Measurements from ENCODE around the gene SNIP1. TPM values are rescaled to one million over a fixed set of nuclear protein-coding genes. Genes with fewer than 3 reads are reported as not detected.

SNIP1 gene
- total RNA-seq, 2 donors from 2014 or later, result 13.0 to 17.0 TPM

DNA sequence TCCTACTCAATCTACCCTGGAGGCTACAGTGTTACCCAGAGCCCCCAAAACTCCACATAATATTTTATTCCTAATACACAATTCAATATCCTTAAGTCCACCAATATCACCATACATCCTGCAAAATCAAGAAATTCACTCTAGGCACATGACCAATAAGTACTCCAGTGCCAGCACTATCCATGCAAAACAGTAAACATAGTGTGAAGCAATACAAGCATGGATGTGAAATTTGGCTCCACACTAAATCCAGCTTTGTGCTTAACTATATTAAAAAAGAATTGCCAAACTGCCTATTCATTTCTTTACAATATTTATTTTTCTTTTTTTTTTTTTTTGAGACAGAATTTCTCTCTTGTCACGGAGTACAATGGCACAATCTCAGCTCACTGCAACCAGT, 36.5 kb downstream of the SNIP1 start:
- no peak for DNase-seq
- Histone ChIP-seq H3K9ac (ENCODE audit: low read depth in 2 of 2, low read length in 2 of 2) (no peak overlapping the region), H3K27me3 (no peaks in the 10 kb centered on the region), H3K4me3 (no peak overlapping the region), H3K36me3 (no peaks in the 10 kb centered on the region), H3K4me1 (peaks cover 6% of the 10 kb centered on the region), H3K27ac (no peak overlapping the region), H3K9me3 (no peaks in the 10 kb centered on the region)
- intact Hi-C loops (cut with DNase I), result no loop called here
- TF ChIP-seq, protein P1, sequence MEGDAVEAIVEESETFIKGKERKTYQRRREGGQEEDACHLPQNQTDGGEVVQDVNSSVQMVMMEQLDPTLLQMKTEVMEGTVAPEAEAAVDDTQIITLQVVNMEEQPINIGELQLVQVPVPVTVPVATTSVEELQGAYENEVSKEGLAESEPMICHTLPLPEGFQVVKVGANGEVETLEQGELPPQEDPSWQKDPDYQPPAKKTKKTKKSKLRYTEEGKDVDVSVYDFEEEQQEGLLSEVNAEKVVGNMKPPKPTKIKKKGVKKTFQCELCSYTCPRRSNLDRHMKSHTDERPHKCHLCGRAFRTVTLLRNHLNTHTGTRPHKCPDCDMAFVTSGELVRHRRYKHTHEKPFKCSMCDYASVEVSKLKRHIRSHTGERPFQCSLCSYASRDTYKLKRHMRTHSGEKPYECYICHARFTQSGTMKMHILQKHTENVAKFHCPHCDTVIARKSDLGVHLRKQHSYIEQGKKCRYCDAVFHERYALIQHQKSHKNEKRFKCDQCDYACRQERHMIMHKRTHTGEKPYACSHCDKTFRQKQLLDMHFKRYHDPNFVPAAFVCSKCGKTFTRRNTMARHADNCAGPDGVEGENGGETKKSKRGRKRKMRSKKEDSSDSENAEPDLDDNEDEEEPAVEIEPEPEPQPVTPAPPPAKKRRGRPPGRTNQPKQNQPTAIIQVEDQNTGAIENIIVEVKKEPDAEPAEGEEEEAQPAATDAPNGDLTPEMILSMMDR (IDR thresholded peaks at IDR 0.05), result no peak

DNA sequence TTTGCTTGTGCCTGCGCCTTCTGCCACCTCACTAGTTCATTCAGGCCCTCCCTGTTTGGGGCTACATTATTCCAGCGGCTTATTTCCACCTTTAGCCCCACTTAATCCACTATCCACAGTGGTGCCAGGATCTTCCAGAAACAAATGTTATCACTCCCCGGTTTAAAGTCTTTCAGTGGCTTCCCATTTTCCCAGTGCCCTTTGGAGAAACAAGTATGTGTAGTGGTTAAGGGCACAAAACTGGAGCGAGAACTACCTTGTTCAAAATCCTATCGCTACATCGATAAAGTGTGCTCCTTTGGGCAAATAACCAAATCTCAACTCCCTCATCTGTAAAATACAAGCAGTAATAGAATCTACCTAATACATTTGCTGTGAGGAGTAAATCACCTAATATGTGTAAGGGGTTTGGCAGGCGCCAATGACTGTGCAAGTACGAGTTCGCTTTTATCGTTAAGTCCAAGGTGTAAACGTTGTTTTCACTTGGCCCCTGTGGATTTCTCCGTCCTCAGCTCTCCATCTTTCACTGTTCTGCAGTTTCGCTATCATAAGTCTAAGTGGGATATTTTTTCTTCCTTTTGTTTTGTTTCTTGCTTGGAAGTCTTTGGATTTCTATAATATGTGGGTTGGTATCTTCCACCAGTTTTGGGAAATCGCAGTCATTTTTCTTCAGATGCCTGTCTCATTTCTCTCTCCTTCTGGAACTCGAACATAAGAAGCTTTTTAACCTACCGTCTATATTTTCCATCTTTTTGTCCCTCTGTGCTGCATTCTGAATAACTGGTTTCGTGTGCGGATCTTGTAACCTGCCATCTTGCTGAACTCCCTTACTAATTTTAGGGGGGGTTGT, 38.7 kb downstream of the SNIP1 start:
- Histone ChIP-seq H3K9ac (ENCODE audit: low read depth in 2 of 2, low read length in 2 of 2) (peak overlapping the region; percentile 77 to 96), H3K4me3 (peak overlapping the region; percentile 75), H3K36me3 (no peaks in the 10 kb centered on the region), H3K27me3 (no peaks in the 10 kb centered on the region), H3K9me3 (no peaks in the 10 kb centered on the region), H3K27ac (peak overlapping the region; percentile 98), H3K4me1 (peaks cover 6% of the 10 kb centered on the region)
- no peak for DNase-seq
- intact Hi-C loops (cut with DNase I), result no loop called here
- TF ChIP-seq, protein P1 (IDR thresholded peaks at IDR 0.05), result no peak

DNA sequence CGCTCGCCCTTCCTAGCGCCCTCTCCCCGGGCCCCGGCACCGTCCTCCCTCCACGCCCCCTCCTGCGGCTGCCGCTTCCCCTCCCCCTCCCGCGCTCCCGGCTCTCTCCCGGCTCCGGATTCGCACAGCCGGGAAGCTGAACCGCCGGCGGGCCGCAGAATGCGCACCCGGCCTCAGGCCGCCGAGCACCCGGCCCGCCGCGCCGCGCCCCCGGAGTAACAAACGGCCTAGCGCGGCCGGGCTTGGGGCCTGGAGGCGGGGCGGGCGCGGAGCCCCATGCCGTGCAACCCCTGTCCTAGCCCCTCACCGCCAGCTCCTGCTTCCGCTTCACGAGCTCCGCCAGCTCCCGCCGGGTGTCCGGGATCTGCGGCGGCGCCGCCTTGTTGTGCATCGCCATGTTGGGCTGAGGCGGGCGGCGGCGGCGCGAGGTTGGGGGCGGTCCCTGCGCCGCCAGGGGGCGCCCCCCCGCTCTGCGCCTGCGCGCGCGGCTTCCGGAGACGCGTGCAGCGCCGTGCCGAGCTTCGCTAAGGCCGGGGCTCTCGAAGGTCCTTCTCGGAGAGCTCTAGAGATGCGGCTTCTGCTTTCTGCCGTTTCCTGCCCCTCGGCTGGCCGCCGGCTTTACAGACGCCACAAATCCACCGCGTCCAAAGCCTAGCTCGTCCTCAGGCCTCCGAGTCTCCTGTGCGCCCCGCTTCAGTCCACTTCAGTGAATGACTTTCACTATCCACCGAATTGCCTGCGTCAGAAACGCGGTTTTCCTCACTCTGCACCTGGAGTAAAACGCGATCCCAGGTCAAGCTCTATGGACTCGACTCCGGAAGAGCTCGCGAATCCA, 39.5 kb downstream of the SNIP1 start, which contains the start of gene MEAF6:
Gene MEAF6 (minus strand): TSS at position 417 of the 835 bp plus-strand sequence. CDS start 20 bp downstream, at position 397.
- Histone ChIP-seq H3K9me3 (no peaks in the 10 kb centered on the region), H3K27ac (peak within 1 kb of the TSS; percentile 98), H3K36me3 (no peaks in the 10 kb centered on the region), H3K27me3 (no peaks in the 10 kb centered on the region), H3K9ac (ENCODE audit: low read depth in 2 of 2, low read length in 2 of 2) (peak within 1 kb of the TSS; percentile 77 to 96), H3K4me1 (peaks cover 6% of the 10 kb centered on the region), H3K4me3 (peak within 1 kb of the TSS; percentile 75)
- intact Hi-C loops (cut with DNase I), result no loop called here
- TF ChIP-seq, protein P1 (IDR thresholded peaks at IDR 0.05), result peak; percentile 44
- DNase-seq, result peak; percentile 83

DNA sequence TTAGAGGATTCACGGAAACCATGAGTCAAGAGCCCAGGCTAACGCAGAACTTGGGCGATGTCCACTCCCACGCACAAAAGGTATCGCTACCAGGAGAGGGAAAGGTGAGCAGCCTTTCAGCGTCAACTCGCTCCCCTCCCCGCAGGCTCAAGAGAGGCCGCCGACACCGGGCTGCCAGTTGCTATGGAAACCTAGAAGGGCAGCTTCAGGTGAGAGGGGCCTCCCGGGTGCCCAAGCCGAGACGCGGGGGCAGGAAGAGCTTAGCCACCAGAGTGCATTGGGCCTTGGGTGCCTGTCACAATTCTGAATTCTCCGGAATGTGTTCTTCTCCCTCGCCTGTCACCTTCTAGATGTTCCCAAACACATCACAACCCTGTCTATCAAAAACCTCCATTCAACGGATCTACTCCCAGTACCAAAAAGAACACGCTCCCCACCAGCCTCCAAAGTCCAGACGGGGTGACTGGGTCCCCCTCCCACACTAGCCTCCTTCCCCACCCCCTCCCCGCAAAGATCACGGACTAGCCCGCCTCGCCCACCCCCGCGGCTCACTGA, 40.2 kb downstream of the SNIP1 start:
- peak overlapping the region; percentile 75 for H3K4me3 ChIP-seq
- peak; percentile 34 for DNase-seq
- intact Hi-C loops (cut with DNase I), result no loop called here
- H3K4me1 ChIP-seq, result peaks cover 6% of the 10 kb centered on the region
- no peaks in the 10 kb centered on the region for H3K27me3 ChIP-seq
- no peaks in the 10 kb centered on the region for H3K36me3 ChIP-seq
- TF ChIP-seq, protein P1 (IDR thresholded peaks at IDR 0.05), result no peak
- H3K27ac ChIP-seq, result peak overlapping the region; percentile 98
- peak overlapping the region; percentile 77 to 96 for H3K9ac ChIP-seq (ENCODE audit: low read depth in 2 of 2, low read length in 2 of 2)
- no peaks in the 10 kb centered on the region for H3K9me3 ChIP-seq

DNA sequence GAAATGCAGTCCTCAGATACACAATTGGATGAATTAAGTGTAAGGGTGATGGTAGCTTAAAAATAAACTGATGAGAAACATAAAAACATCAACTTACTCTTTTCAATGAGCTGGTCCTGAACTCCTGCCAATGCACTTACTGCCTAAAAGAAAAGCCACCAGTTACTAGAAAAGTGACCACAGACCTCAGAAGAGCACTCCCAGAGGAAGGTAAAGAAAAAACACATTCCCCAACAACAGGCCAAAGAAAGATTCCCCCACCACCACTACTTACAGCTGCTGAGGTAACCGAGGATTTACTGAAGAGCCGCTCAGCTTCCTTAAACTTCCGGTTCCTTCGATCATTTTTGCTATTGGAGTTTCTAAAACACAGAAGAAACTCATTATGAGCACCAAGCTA, 44.9 kb downstream of the SNIP1 start:
- no peak for DNase-seq
- Histone ChIP-seq H3K36me3 (no peaks in the 10 kb centered on the region), H3K27me3 (no peaks in the 10 kb centered on the region), H3K4me1 (peaks cover 6% of the 10 kb centered on the region), H3K27ac (no peak overlapping the region), H3K4me3 (no peak overlapping the region), H3K9ac (ENCODE audit: low read depth in 2 of 2, low read length in 2 of 2) (no peak overlapping the region), H3K9me3 (no peaks in the 10 kb centered on the region)
- TF ChIP-seq, protein P1 (IDR thresholded peaks at IDR 0.05), result no peak
- intact Hi-C loops (cut with DNase I), result no loop called here
